OCI-LY1 (cell line): ENCODE measurements around the gene ANKRD1.

Experiments
- CTCF ChIP-seq: fragments of 200-600 bp; sonication (generic), shearing (Covaris generic); IDR thresholded peaks from 2 replicates; pipeline ENCODE4 v1.5.1; 2017; ENCODE audit warnings: mild to moderate bottlenecking, antibody characterized with exemption, low read length, moderate library complexity, mixed read lengths
- EZH2 ChIP-seq: fragments of 200-600 bp; sonication (generic), shearing (Covaris generic); IDR thresholded peaks from 2 replicates; pipeline ENCODE4 v1.8.0; 2017; ENCODE audit warnings: borderline replicate concordance, mixed run types, mild to moderate bottlenecking, antibody characterized with exemption, low read length, moderate library complexity, mixed read lengths

GRCh38 chr10:90929179-90929578 is 8.3 kb upstream of the ANKRD1 start:
- TF ChIP-seq CTCF (no peak), EZH2 (no peak)
